A673 (cell line): Measurements from ENCODE around the gene ANKS1B. TPM values are rescaled to one million over a fixed set of nuclear protein-coding genes. Genes with fewer than 3 reads are reported as not detected.

Source experiments
- BruUV-seq: library from RNA; stranded (reverse); fragments of 400-500 nt; replicated peaks from 2 replicates; lab custom pipeline; 2021; lab: Mats Ljungman, UMichigan
- CTCF ChIA-PET: fragments of 300-600 bp; sonication (Branson Sonifier 250); formaldehyde crosslinking; loops from one replicate; lab custom pipeline; 2022; ENCODE audit warnings: antibody characterized with exemption; lab: Charles Lee
- POLR2A ChIA-PET: fragments of 300-600 bp; sonication (Branson Sonifier 250); formaldehyde crosslinking; loops from one replicate; lab custom pipeline; 2022; ENCODE audit warnings: antibody characterized with exemption; ENCODE audit not compliant: low non-redundant PET; lab: Charles Lee
- DNase-seq: peaks from one replicate; pipeline ENCODE4 v3.0.0-alpha.2; 2015; ENCODE audit warnings: low spot score
- H3K27ac ChIP-seq: fragments of 200-600 bp; sonication (generic); 2 replicates; pipeline ENCODE4 v1.5.1; 2016; ENCODE audit warnings: mixed run types, low read depth, mild to moderate bottlenecking, mixed read lengths, antibody characterized with exemption, low read length; ENCODE audit not compliant: poor library complexity, severe bottlenecking
- H3K27me3 ChIP-seq: fragments of 200-600 bp; sonication (generic); replicated peaks from 2 replicates; pipeline ENCODE4 v1.6.1; 2017; ENCODE audit warnings: mixed run types, low read depth, mild to moderate bottlenecking, mixed read lengths, antibody characterized with exemption, low read length; ENCODE audit not compliant: insufficient read depth, poor library complexity
- H3K36me3 ChIP-seq: fragments of 200-600 bp; sonication (generic); 2 replicates; pipeline ENCODE4 v1.6.1; 2016; ENCODE audit warnings: mixed run types, mild to moderate bottlenecking, mixed read lengths, antibody characterized with exemption, low read length; ENCODE audit not compliant: insufficient read depth, poor library complexity, severe bottlenecking
- H3K4me1 ChIP-seq: fragments of 200-600 bp; sonication (generic); 2 replicates; pipeline ENCODE4 v1.6.1; 2017; ENCODE audit warnings: mixed run types, mild to moderate bottlenecking, mixed read lengths, antibody characterized with exemption, low read length; ENCODE audit not compliant: insufficient read depth, poor library complexity, severe bottlenecking
- H3K4me3 ChIP-seq: fragments of 200-600 bp; sonication (generic); 2 replicates; pipeline ENCODE4 v1.5.1; 2016; ENCODE audit warnings: low read depth, mixed run types, mild to moderate bottlenecking, mixed read lengths, low read length; ENCODE audit not compliant: poor library complexity, severe bottlenecking
- H3K9me3 ChIP-seq: fragments of 200-600 bp; sonication (generic); 2 replicates; pipeline ENCODE4 v1.6.1; 2016; ENCODE audit warnings: mixed run types, low read depth, mild to moderate bottlenecking, mixed read lengths, antibody characterized with exemption, low read length; ENCODE audit not compliant: poor library complexity, severe bottlenecking
- CTCF ChIP-seq: fragments of 300-800, 200-600 bp; sonication (generic); conservative IDR thresholded peaks from 2 replicates; pipeline ENCODE4 v1.5.1; 2017; ENCODE audit warnings: low read depth, mild to moderate bottlenecking, antibody characterized with exemption, low read length, moderate library complexity, mixed read lengths
- EZH2 ChIP-seq: fragments of 200-600 bp; sonication (generic); IDR thresholded peaks from 2 replicates; pipeline ENCODE4 v1.6.1; 2017; ENCODE audit warnings: borderline replicate concordance, low read depth, mild to moderate bottlenecking, mixed read lengths, antibody characterized with exemption, low read length; ENCODE audit not compliant: poor library complexity, severe bottlenecking
- intact Hi-C: fragments of 100-400 bp; cut with micrococcal nuclease; formaldehyde crosslinking; loops from one replicate; pipeline ENCODE4 v1.10.0; 2022; ENCODE audit not compliant: unreplicated experiment
- total RNA-seq: library from RNA; stranded (reverse); gene quantifications from 2 replicates; pipeline ENCODE4 v1.2.3, GENCODE V29; 2021

ANKS1B gene
- total RNA-seq, 1 experiment from 2014 or later, result 0.99 TPM

- DNase-seq, result no peak
- Histone ChIP-seq H3K4me1 (no peaks in the 10 kb centered on the region), H3K9me3 (no peaks in the 10 kb centered on the region), H3K4me3 (no peak overlapping the region), H3K27ac (no peak overlapping the region), H3K27me3 (no peaks in the 10 kb centered on the region), H3K36me3 (no peaks in the 10 kb centered on the region)
- intact Hi-C loops, result no loop called here
- ChIA-PET POLR2A (no interaction called here), CTCF (no interaction called here)
- BruUV-seq, result no TSS peak
- TF ChIP-seq CTCF, result no peak
- TF ChIP-seq EZH2, result no peak
Measured at GRCh38 chr12:99282624-99283023, 702.1 kb downstream of the ANKS1B start.

GRCh38 chr12:99282086-99282485, 702.6 kb downstream of the ANKS1B start:
- Histone ChIP-seq H3K36me3 (no peaks in the 10 kb centered on the region), H3K4me3 (no peak overlapping the region), H3K9me3 (no peaks in the 10 kb centered on the region), H3K27ac (no peak overlapping the region), H3K27me3 (no peaks in the 10 kb centered on the region), H3K4me1 (no peaks in the 10 kb centered on the region)
- BruUV-seq, result no TSS peak
- ChIA-PET POLR2A (no interaction called here), CTCF (no interaction called here)
- no peak for TF ChIP-seq CTCF
- TF ChIP-seq EZH2, result no peak
- intact Hi-C loops, result no loop called here
- DNase-seq, result no peak

- no peaks in the 10 kb centered on the region for H3K4me1 ChIP-seq
- H3K36me3 ChIP-seq, result no peaks in the 10 kb centered on the region
- ChIA-PET CTCF (no interaction called here), POLR2A (no interaction called here)
- no TSS peak for BruUV-seq
- no peak for DNase-seq
- no peak overlapping the region for H3K27ac ChIP-seq
- no peak overlapping the region for H3K4me3 ChIP-seq
- no peaks in the 10 kb centered on the region for H3K27me3 ChIP-seq
- intact Hi-C loops, result no loop called here
- no peaks in the 10 kb centered on the region for H3K9me3 ChIP-seq
- TF ChIP-seq CTCF (no peak), EZH2 (no peak)
Measured at GRCh38 chr12:99281277-99281676, 703.5 kb downstream of the ANKS1B start.
